ENCODE data around the gene KRTAP10-4.

GRCh38 chr21:44534688-44535087 is 38.8 kb upstream of the KRTAP10-4 start:
- TF ChIP-seq USF2 (IDR thresholded peaks at IDR 0.05; ENCODE audit: low read depth, low read length) = no peak
- TF ChIP-seq CTCF (conservative IDR thresholded peaks at IDR 0.05; ENCODE audit: low read depth, low read length) = no peak
- TF ChIP-seq NFE2L2 (IDR thresholded peaks at IDR 0.05; ENCODE audit: low read depth, low read length) = no peak
- no peak for TF ChIP-seq POLR2A (IDR thresholded peaks at IDR 0.05; ENCODE audit: low read depth, low read length)
- no peak for TF ChIP-seq CHD1 (IDR thresholded peaks at IDR 0.05; ENCODE audit: low read depth, low read length)
- no peak for TF ChIP-seq CEBPB (IDR thresholded peaks at IDR 0.05; ENCODE audit: low read depth, low read length)

Data from IMR-90 (cell line).